Testis (tissue), 3 donors: ENCODE results near the gene TAB2. TPM values are rescaled to one million over a fixed set of nuclear protein-coding genes. Genes with fewer than 3 reads are reported as not detected.

ENCODE experiments used
- DNase-seq: peaks from one replicate; pipeline ENCODE4 v3.0.0-alpha.2; 2019
- H3K27ac ChIP-seq, 2 donors: fragments of 200-600 bp; sonication (generic); one replicate each; pipeline ENCODE4 v1.5.1; 2019
- H3K27me3 ChIP-seq: fragments of 200-600 bp; sonication (generic); one replicate; pipeline ENCODE4 v1.5.1; 2019
- H3K36me3 ChIP-seq: fragments of 200-600 bp; sonication (generic); one replicate; pipeline ENCODE4 v1.5.1; 2017; ENCODE audit warnings: low read depth; ENCODE audit errors: missing control alignments
- H3K4me1 ChIP-seq: fragments of 200-600 bp; sonication (generic); one replicate; pipeline ENCODE4 v1.5.1; 2019
- H3K4me3 ChIP-seq, 2 donors: fragments of 200-600 bp; sonication (generic); one replicate each; pipeline ENCODE4 v1.5.1; 2017 to 2019
- H3K9me3 ChIP-seq: fragments of 200-600 bp; sonication (generic); one replicate; pipeline ENCODE4 v1.5.1; 2017
- POLR2A ChIP-seq: fragments of 450-650 bp; IDR thresholded peaks from one replicate; pipeline ENCODE4 v1.6.1; 2017; ENCODE audit warnings: antibody characterized with exemption, mild to moderate bottlenecking, moderate library complexity
- WGBS, 2 donors: methylation state at CpG; one replicate each; pipeline ENCODE4 v1.1.5; 2018; 5-methylcytosine and 5-hydroxymethylcytosine counted together
- intact Hi-C: fragments of 100-400 bp; cut with DNase I; formaldehyde crosslinking; loops from one replicate; pipeline ENCODE4 v1.15.1; 2023; ENCODE audit warnings: low total_unique reads
- polyA plus RNA-seq: library from polyadenylated mRNA; stranded (reverse); fragments of 350-450 nt; fragmentation: Illumina TruSeq; extraction: RNeasy Lipid Tissue Mini Kit (QIAGEN cat#74804); gene quantifications from one replicate; pipeline ENCODE4 v1.2.3, GENCODE V29; 2014; ENCODE audit warnings: low read depth, low replicate concordance; ENCODE audit not compliant: insufficient read depth
- total RNA-seq, 2 donors: library from RNA; depleted of rRNA; stranded (reverse); fragments of >200 nt; gene quantifications; one replicate each; pipeline ENCODE4 v1.2.3, GENCODE V29; 2016
- TF ChIP-seq, protein P1 (sequence below), 3 experiments: fragments of 450-650 bp in 2 of 3; fragments of 200-600 bp in 1 of 3; sonication (generic) in 1 of 3; IDR thresholded peaks; one replicate each; pipeline ENCODE4 v1.5.1; 2016 to 2019; ENCODE audit warnings: antibody characterized with exemption in 3 of 3, mild to moderate bottlenecking in 2 of 3, moderate library complexity in 1 of 3

The TAB2 gene
- total and polyA plus RNA-seq, 3 donors from 2014 or later: 45.1 to 84.7 (median 61.0) TPM

DNA sequence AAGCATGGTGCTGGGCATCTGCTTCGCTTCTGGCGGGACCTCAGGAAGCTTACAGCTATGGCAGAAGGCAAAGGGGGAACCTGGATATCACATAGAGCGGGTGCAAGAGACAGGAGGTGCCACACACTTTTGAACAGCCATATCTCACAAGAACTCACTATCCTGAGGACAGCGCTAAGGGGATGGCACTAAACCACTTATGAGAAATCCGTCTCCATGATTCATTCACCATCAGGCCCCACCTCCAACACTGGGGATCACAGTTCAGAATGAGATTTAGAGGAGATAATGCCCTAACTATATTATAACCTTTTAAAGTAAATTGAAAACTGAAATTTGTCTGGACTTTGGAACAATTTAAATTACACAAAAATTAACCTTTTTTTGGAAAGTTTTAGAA lies 44.8 kb downstream of the TAB2 start:
- WGBS, 2 donors: 97% methylated on average over 5 of the region's 5 CpGs
- Histone ChIP-seq H3K9me3 (no peaks in the 10 kb centered on the region), H3K4me1 (no peaks in the 10 kb centered on the region), H3K36me3 (no peaks in the 10 kb centered on the region), H3K4me3 (no peak overlapping the region), H3K27me3 (no peaks in the 10 kb centered on the region), H3K27ac (no peak overlapping the region)
- no peak for DNase-seq
- intact Hi-C loops: no loop called here
- no peak for TF ChIP-seq POLR2A
- TF ChIP-seq, protein P1, sequence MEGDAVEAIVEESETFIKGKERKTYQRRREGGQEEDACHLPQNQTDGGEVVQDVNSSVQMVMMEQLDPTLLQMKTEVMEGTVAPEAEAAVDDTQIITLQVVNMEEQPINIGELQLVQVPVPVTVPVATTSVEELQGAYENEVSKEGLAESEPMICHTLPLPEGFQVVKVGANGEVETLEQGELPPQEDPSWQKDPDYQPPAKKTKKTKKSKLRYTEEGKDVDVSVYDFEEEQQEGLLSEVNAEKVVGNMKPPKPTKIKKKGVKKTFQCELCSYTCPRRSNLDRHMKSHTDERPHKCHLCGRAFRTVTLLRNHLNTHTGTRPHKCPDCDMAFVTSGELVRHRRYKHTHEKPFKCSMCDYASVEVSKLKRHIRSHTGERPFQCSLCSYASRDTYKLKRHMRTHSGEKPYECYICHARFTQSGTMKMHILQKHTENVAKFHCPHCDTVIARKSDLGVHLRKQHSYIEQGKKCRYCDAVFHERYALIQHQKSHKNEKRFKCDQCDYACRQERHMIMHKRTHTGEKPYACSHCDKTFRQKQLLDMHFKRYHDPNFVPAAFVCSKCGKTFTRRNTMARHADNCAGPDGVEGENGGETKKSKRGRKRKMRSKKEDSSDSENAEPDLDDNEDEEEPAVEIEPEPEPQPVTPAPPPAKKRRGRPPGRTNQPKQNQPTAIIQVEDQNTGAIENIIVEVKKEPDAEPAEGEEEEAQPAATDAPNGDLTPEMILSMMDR (IDR thresholded peaks at IDR 0.05): no peak

DNA sequence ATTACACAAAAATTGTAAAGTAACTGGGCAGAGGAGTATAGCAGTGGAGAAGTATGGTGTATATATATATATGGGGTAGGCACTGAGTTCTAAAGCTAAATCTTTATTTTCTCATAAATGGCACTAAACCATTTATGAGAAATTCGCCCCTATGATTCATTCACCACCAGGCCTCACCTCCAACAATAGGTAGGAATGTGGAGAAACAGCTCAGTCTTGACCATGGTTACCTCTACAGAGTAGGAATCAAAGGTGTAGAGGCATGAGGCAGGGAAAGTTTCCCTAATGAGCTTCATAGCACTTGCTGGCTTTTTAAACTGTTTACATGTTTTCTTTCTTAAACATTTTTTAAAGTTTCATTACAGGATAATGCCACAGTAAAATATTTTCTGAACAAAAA lies 45.6 kb downstream of the TAB2 start:
- no peaks in the 10 kb centered on the region for H3K4me1 ChIP-seq
- 88 to 93% methylated on average over 1 of the region's 1 CpG for WGBS, 2 donors

DNA sequence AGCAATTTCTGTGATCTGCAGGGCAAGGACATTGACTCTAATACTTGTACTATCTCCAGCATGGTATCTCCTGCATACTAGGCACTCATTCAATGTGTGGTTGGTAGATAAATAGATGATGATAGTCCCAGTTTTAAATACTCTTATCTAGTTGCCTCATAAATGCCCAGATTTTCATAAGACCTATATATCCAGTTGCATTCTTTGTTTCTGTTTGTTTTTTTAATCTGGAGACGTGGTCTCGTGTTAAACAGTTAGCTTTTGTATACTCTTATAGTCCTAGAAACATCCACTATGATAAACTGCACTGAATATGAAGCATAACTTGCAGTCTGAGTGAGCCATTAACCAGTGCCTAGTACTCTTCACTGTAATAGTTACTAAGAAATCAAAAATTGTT lies 47.0 kb downstream of the TAB2 start:
- no peak for TF ChIP-seq POLR2A
- TF ChIP-seq, protein P1 (IDR thresholded peaks at IDR 0.05): no peak

More for the DNA sequence above, 45.6 kb downstream of the TAB2 start:
- Histone ChIP-seq H3K9me3 (no peaks in the 10 kb centered on the region), H3K4me3 (no peak overlapping the region), H3K27ac (no peak overlapping the region), H3K36me3 (no peaks in the 10 kb centered on the region), H3K27me3 (no peaks in the 10 kb centered on the region)
- no peak for DNase-seq
- TF ChIP-seq POLR2A: no peak
- TF ChIP-seq, protein P1 (IDR thresholded peaks at IDR 0.05): no peak
- intact Hi-C loops: no loop called here

DNA sequence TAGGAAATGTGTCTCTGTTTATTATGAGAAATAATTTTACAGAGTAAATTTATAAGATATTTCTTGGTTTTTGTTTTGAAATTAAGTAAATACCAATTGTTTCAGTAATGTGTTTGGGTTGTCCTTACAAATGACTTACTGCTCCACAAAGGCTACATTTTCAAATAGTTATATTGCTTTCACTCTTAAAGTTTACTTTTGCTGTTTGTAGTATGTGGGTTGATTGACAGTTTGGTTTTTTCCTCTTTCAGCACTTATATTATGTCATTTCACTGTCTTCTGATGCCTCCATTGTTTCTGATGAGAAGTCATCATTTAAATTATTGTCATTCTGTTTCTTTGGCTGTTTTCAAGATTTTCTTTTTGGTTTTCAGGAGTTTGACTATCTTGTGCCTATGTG lies 47.7 kb downstream of the TAB2 start:
- H3K9me3 ChIP-seq: no peaks in the 10 kb centered on the region
- no peaks in the 10 kb centered on the region for H3K27me3 ChIP-seq
- H3K4me3 ChIP-seq: no peak overlapping the region
- intact Hi-C loops: no loop called here
- H3K27ac ChIP-seq: no peak overlapping the region
- H3K36me3 ChIP-seq: no peaks in the 10 kb centered on the region
- no peak for TF ChIP-seq POLR2A
- TF ChIP-seq, protein P1 (IDR thresholded peaks at IDR 0.05): no peak
- no peak for DNase-seq
- no peaks in the 10 kb centered on the region for H3K4me1 ChIP-seq

More for the DNA sequence above, 47.0 kb downstream of the TAB2 start:
- Histone ChIP-seq H3K27ac (no peak overlapping the region), H3K4me1 (no peaks in the 10 kb centered on the region), H3K9me3 (no peaks in the 10 kb centered on the region), H3K4me3 (no peak overlapping the region), H3K36me3 (no peaks in the 10 kb centered on the region), H3K27me3 (no peaks in the 10 kb centered on the region)
- intact Hi-C loops: no loop called here
- no peak for DNase-seq
- 60 to 73% methylated on average over 2 of the region's 2 CpGs for WGBS, 2 donors

DNA sequence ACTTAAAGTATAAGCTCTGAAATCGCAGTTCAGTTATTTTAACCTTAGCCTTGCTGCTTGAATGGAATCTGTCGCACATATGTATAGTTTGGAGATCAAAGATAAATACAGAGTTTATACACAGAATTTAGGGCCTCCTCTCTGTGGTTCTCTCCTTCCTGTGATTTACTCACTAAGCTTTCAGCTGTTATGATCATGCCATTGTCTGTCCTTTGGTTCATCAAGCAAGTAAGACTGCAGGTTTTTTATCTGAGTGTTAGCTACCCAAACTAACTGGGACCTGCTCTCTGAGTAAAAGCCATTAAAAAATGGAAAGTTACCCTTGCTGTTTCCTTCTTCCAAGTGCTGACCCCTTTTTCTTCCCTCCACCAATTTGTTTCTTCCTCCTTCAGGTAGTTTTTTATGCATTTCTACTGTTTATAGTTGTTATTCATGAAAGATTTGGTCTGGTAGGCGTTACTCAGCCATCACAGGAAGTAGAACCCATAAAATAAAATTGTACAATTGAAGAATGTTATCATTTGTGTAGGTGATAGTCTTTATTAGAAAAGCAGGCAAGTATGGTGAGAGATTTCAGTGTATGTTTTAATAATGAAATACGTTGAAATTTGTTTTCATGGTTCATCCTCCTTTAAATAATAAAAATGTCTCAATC lies 48.9 kb downstream of the TAB2 start:
- 85 to 88% methylated on average over 4 of the region's 4 CpGs for WGBS, 2 donors
- no peak for TF ChIP-seq POLR2A
- TF ChIP-seq, protein P1 (IDR thresholded peaks at IDR 0.05): no peak
- intact Hi-C loops: no loop called here

More for the DNA sequence above, 48.9 kb downstream of the TAB2 start:
- no peaks in the 10 kb centered on the region for H3K4me1 ChIP-seq
- H3K9me3 ChIP-seq: no peaks in the 10 kb centered on the region
- no peaks in the 10 kb centered on the region for H3K36me3 ChIP-seq
- no peak overlapping the region for H3K27ac ChIP-seq
- H3K27me3 ChIP-seq: no peaks in the 10 kb centered on the region
- no peak overlapping the region for H3K4me3 ChIP-seq
- no peak for DNase-seq
